Astrocyte of the spinal cord (primary cell): Measurements from ENCODE around the gene PANX1.
A peak's percentile ranks its signal among the peaks of the same experiment; 100 is the strongest.

Source experiments
- DNase-seq: peaks from one replicate; pipeline ENCODE4 v3.0.0; 2011; ENCODE audit warnings: low read depth, low spot score
- H3K4me3 ChIP-seq: 2 replicates; pipeline ENCODE4 v1.5.1; 2011; ENCODE audit warnings: low read depth, mild to moderate bottlenecking, low read length, moderate library complexity
- in situ Hi-C: cut with HindIII; loops from 2 replicates; pipeline ENCODE4 v1.10.0; 2017; ENCODE audit warnings: low sequenced_read_pairs
- TF ChIP-seq, protein P1 (sequence below): IDR thresholded peaks from 2 replicates; pipeline ENCODE4 v1.5.1; 2012; ENCODE audit warnings: low read depth, mild to moderate bottlenecking, low read length, inconsistent platforms

The PANX1 gene

DNA sequence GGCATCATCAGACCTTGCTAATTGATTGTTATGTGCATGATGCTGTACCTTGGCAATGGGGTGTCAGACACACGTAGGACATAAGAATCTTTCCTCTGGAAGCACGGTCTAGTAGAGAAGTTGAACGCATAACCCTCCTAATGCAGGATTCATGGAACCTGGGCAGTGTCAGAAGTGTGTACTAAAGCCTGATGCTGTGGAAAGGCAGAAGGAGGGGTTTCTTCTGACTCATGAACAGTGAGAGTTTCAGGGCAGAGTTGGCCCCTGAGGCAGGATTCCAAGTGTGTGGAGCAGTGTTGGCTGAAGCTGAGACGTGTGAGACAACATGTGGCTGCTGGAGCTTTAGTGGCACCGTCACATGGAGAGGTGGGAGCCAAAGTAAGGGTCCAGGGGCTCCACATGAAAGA lies 3.5 kb downstream of the PANX1 start:
- TF ChIP-seq, protein P1, sequence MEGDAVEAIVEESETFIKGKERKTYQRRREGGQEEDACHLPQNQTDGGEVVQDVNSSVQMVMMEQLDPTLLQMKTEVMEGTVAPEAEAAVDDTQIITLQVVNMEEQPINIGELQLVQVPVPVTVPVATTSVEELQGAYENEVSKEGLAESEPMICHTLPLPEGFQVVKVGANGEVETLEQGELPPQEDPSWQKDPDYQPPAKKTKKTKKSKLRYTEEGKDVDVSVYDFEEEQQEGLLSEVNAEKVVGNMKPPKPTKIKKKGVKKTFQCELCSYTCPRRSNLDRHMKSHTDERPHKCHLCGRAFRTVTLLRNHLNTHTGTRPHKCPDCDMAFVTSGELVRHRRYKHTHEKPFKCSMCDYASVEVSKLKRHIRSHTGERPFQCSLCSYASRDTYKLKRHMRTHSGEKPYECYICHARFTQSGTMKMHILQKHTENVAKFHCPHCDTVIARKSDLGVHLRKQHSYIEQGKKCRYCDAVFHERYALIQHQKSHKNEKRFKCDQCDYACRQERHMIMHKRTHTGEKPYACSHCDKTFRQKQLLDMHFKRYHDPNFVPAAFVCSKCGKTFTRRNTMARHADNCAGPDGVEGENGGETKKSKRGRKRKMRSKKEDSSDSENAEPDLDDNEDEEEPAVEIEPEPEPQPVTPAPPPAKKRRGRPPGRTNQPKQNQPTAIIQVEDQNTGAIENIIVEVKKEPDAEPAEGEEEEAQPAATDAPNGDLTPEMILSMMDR, result no peak
- H3K4me3 ChIP-seq, result no peak overlapping the region
- DNase-seq, result peak; percentile 81
- in situ Hi-C loops, result no loop called here

DNA sequence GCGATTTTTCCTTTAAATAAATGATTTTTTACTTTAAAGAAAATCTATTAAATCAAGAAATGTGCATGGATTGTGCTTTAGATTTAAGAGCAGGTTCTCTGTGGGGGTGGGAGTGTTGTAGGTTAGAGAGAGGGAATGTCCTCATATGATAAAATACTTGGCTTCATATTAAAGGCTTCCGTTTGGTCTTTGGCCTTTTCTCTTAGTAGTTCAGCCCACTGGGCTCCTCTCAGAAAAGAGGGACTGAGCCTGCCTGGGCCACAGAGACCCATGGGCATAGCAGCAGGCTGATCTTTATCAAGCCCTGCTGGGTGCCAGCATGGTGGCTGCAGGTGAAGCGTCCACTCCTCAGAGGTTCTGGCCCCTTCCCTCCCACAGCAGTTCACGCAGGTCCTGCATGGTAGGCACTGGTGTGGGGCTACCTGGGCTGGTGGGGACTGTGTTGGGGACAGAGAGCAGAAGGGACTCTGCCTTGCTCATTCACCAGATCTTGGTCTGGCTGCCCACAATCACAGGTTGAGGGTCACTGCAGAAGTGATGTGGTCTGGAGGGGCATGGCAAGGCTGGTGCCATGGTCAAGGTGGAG lies 4.3 kb downstream of the PANX1 start:
- TF ChIP-seq, protein P1, result no peak
- in situ Hi-C loops, result no loop called here
- no peak for DNase-seq
- no peak overlapping the region for H3K4me3 ChIP-seq

DNA sequence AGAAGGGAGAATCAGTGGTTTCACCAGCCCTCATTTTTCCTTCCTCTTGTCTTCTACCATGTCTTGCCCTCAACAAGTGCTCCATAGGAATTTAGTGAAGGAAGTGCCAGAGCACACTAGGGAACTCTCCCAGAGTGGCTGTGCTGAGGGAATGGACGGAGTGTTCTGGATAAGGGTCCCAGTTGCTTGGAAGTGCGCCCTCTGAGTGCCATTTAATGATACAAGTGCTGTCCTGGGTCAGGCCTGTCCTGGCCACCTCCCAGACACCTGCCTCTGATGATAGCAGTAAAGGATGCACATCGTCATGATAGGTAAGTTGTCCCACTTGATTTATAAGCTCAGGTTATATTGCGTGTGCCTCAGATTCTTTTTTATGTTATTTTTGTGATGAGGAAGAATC lies 5.1 kb downstream of the PANX1 start:
- in situ Hi-C loops, result no loop called here
- TF ChIP-seq, protein P1, result no peak
- no peak overlapping the region for H3K4me3 ChIP-seq
- DNase-seq, result no peak

DNA sequence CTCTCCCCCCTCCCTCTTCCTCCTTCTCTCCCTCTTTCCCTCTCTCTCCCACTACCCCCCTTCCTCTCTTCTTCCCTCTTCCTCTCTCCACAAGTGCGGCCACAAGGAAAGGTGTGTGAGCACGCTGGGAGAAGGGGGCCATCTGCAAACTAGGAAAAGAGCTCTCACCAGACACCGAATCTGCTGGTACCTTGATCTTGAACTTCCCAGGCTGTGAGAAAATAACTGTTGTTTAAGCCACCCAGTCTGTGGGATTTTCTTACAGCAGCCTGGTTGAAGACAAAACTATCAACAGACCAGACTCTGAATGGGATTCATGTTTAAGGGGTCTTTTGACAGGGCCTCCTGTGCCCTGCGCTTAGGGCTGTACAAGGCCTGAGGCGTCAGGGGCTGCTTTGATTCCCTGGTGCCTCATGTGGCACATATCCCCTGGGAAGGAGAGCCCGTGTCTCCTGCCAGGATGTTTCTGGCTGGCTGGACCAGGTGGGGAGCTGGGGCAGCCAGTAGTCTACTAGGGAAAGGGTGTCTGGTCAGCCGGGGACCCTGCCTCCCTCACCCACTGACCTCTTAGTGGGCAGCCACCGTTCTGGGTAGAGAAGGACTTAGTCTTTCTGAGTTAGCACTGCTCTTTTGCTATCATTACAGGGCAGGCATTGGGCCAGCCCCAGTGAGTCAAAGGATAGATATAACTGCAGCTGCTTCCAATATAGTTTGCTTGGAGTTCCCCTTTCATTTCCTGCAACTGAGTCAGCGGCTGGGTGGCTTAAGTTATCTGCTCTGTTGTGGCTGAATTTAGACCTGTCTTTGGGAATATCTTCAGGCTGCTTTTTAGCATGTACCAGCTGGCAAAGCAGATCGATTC lies 6.2 kb downstream of the PANX1 start:
- TF ChIP-seq, protein P1, result no peak
- in situ Hi-C loops, result no loop called here
- no peak overlapping the region for H3K4me3 ChIP-seq
- peak; percentile 93 for DNase-seq

DNA sequence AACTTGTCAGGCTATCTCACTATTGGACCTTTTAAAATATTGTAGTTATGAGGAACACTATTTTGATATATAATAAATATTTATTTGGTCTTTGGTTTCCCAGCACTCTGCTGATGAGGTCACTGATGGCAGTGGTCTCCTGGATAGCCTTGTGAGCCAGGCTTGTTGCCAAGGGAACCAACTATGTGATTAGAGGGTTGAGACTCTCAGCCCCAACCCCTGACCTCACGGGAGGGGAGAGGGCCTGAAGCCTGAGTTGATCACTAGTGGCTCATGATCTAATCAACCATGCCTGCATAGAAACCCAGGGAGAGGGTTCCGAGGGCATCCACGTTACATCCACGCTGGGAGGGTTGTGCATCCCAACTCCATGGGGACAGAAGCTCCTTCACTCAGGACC lies 10.8 kb downstream of the PANX1 start:
- in situ Hi-C loops, result no loop called here
- no peak for DNase-seq
- no peak overlapping the region for H3K4me3 ChIP-seq
- TF ChIP-seq, protein P1, result no peak

DNA sequence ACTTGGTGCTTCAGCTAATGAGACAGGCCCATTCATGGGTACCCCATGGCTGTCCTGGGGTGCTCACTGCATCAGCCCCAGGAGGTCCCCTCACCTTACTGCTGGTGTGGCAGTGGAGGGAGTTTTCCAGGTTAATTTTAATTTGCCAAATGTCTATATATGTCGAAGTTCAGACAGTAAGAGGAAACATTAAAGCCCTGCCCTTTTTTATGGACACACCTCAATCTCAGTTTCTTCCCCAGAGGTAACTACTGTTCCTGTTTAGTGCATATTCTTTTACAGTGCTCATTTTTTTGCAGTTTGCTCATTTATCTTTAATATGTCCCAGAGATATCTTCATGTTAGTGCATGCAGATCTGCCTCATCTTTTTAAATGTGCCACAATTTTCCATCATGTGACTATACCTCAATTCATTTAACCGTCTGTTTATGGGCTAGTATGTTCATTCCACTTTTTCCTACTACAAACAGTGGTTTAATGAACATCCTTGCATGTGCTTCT lies 11.6 kb downstream of the PANX1 start:
- in situ Hi-C loops, result no loop called here
- DNase-seq, result no peak
- TF ChIP-seq, protein P1, result no peak
- no peak overlapping the region for H3K4me3 ChIP-seq
